H7 (cell line): ENCODE data around the gene NTN5. TPM values are rescaled to one million over a fixed set of nuclear protein-coding genes. Genes with fewer than 3 reads are reported as not detected.

Experiments
- DNase-seq: peaks from one replicate; pipeline ENCODE4 v3.0.0; 2012
- H3K27me3 ChIP-seq: 2 replicates; pipeline ENCODE4 v1.6.0; 2011; ENCODE audit warnings: mild to moderate bottlenecking, low read length; ENCODE audit not compliant: control insufficient read depth, insufficient read depth
- H3K36me3 ChIP-seq: replicated peaks from 2 replicates; pipeline ENCODE4 v1.5.1; 2011; ENCODE audit warnings: low read length; ENCODE audit not compliant: control insufficient read depth, insufficient read depth
- H3K4me3 ChIP-seq: 2 replicates; pipeline ENCODE4 v1.5.1; 2011; ENCODE audit warnings: low read depth, mild to moderate bottlenecking, control low read depth, low read length, moderate library complexity; ENCODE audit not compliant: insufficient read depth
- total RNA-seq: library from RNA; depleted of rRNA; stranded (reverse); fragments of >200 nt; shearing (Covaris generic); gene quantifications from 2 replicates; pipeline ENCODE4 v1.2.3, GENCODE V29; 2014

The NTN5 gene
- total RNA-seq, 1 experiment from 2014 or later = not detected

GRCh38 chr19:48627865-48628314, 44.9 kb downstream of the NTN5 start:
- DNase-seq = no peak
- Histone ChIP-seq H3K36me3 (peaks cover 2% of the 10 kb centered on the region), H3K27me3 (no peaks in the 10 kb centered on the region), H3K4me3 (no peak overlapping the region)

GRCh38 chr19:48627201-48627864, 45.5 kb downstream of the NTN5 start:
- peak; percentile 41 for DNase-seq
- Histone ChIP-seq H3K4me3 (no peak overlapping the region), H3K27me3 (no peaks in the 10 kb centered on the region), H3K36me3 (no peaks in the 10 kb centered on the region; the same call in none of the 2 replicates)

DNA sequence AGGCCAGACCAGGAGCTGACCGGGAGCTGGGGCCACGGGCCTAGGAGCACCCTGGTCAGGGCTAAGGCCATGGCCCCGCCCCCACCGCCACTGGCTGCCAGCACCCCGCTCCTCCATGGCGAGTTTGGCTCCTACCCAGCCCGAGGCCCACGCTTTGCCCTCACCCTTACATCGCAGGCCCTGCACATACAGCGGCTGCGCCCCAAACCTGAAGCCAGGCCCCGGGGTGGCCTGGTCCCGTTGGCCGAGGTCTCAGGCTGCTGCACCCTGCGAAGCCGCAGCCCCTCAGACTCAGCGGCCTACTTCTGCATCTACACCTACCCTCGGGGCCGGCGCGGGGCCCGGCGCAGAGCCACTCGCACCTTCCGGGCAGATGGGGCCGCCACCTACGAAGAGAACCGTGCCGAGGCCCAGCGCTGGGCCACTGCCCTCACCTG, 46.9 kb downstream of the NTN5 start:
- no peaks in the 10 kb centered on the region for H3K27me3 ChIP-seq
- DNase-seq = peak; percentile 46
- H3K4me3 ChIP-seq = no peak overlapping the region
- no peaks in the 10 kb centered on the region; the same call in none of the 2 replicates for H3K36me3 ChIP-seq

GRCh38 chr19:48624791-48625723, 47.8 kb downstream of the NTN5 start:
- no peaks in the 10 kb centered on the region for H3K27me3 ChIP-seq
- DNase-seq = peak; percentile 85
- H3K4me3 ChIP-seq = peak overlapping the region; percentile 61
- no peaks in the 10 kb centered on the region; the same call in none of the 2 replicates for H3K36me3 ChIP-seq

DNA sequence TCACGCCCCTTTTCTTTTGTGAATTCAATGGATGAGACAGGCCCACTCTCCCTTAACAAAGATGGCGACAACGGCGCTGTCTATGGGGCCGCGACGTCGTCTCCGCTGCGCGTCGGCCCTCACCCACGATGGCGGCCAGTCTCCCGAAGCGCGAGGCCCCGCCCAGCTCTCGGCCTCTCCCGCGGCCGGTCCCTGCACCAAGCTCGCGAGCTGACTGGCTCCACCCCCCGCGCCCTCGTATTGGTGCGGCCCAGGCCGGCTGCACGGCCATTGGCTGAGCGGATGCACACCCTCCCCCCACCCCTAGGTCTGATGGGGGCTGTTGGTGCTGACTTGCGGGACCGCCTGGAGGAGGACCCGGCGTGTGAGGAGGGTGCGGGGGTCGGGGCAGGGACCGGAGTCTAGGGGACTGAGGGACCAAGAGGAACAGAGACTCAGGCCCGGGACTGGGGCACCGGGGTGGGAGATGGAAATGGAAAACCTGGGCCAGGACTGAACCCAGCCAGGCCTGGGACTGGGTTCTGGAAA, 48.7 kb downstream of the NTN5 start:
- H3K27me3 ChIP-seq = no peaks in the 10 kb centered on the region
- no peaks in the 10 kb centered on the region; the same call in none of the 2 replicates for H3K36me3 ChIP-seq
- peak; percentile 99 for DNase-seq
- H3K4me3 ChIP-seq = peak overlapping the region; percentile 61

DNA sequence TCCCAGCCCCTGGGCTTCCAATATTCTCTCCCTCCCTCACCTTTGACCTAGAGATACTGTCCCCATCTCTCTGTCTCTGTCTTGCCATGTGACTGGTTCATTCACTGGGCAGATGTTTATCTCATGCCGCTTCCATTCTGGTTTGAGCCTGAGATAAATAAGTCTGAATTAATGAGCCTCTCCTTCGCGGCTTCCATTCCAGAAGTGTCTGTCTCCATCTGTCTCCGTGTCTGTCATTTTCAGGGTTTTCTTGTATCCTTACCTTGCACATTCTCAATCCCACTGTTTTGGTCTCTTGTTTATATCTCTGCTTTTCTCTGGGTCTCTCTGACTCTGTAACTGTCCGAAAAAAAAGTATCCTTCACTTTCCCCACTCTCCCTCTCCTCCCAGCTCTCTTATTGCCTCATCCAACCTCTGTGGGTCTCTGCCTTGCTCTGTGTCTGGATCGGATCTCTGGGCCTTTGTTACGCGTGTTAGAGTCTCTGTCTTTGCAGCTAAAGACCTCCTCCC, 49.2 kb downstream of the NTN5 start:
- H3K36me3 ChIP-seq = no peaks in the 10 kb centered on the region; the same call in none of the 2 replicates
- H3K27me3 ChIP-seq = no peaks in the 10 kb centered on the region
- H3K4me3 ChIP-seq = peak overlapping the region; percentile 30
- DNase-seq = peak; percentile 54

- peak; percentile 33 for DNase-seq
- no peaks in the 10 kb centered on the region for H3K27me3 ChIP-seq
- peaks cover 27% of the 10 kb centered on the region for H3K36me3 ChIP-seq
- H3K4me3 ChIP-seq = peak overlapping the region; percentile 100
Observed at GRCh38 chr19:48619692-48620585, 52.9 kb downstream of the NTN5 start.

- Histone ChIP-seq H3K4me3 (peak within 1 kb of the TSS; percentile 100), H3K36me3 (peaks cover 27% of the 10 kb centered on the region), H3K27me3 (no peaks in the 10 kb centered on the region)
- peak; percentile 99 for DNase-seq
Observed at GRCh38 chr19:48618916-48619691, 53.7 kb downstream of the NTN5 start, which contains the start of the genes RPL18 and SPHK2. Gene RPL18, minus strand, starts transcription at chr19:48619178. Its CDS starts 35 bp downstream, at chr19:48619143. Gene SPHK2, plus strand, starts transcription at chr19:48619506. Its CDS starts 1,009 bp downstream, at chr19:48620515.

GRCh38 chr19:48618278-48618915, 54.4 kb downstream of the NTN5 start:
- peak overlapping the region; percentile 100 for H3K4me3 ChIP-seq
- no peak for DNase-seq

GRCh38 chr19:48617146-48617937, 55.5 kb downstream of the NTN5 start:
- H3K27me3 ChIP-seq = no peaks in the 10 kb centered on the region
- H3K36me3 ChIP-seq = peaks cover 31% of the 10 kb centered on the region
- peak overlapping the region; percentile 100 for H3K4me3 ChIP-seq
- no peak for DNase-seq

More at GRCh38 chr19:48618278-48618915, 54.4 kb downstream of the NTN5 start:
- Histone ChIP-seq H3K36me3 (peaks cover 31% of the 10 kb centered on the region), H3K27me3 (no peaks in the 10 kb centered on the region)

GRCh38 chr19:48616491-48617056, 56.2 kb downstream of the NTN5 start:
- H3K36me3 ChIP-seq = peaks cover 31% of the 10 kb centered on the region
- H3K4me3 ChIP-seq = no peak overlapping the region
- no peak for DNase-seq

GRCh38 chr19:48616041-48616436, 56.8 kb downstream of the NTN5 start:
- Histone ChIP-seq H3K27me3 (no peaks in the 10 kb centered on the region), H3K36me3 (peaks cover 31% of the 10 kb centered on the region), H3K4me3 (no peak overlapping the region)
- no peak for DNase-seq

More at GRCh38 chr19:48616491-48617056, 56.2 kb downstream of the NTN5 start:
- no peaks in the 10 kb centered on the region for H3K27me3 ChIP-seq
